HEK293 (cell line): ENCODE results near the gene NXPH4.

Source experiments
- GFI1B ChIP-seq: fragments of 450-650 bp; formaldehyde crosslinking; IDR thresholded peaks from 2 replicates; pipeline ENCODE4 v1.5.1; 2016; ENCODE audit warnings: missing biosample characterization, missing genetic modification characterization
- GLIS2 ChIP-seq: fragments of 450-650 bp; formaldehyde crosslinking; IDR thresholded peaks from 2 replicates; pipeline ENCODE4 v1.5.1; 2016; ENCODE audit warnings: missing biosample characterization, missing genetic modification characterization
- KLF7 ChIP-seq: fragments of 450-650 bp; formaldehyde crosslinking; IDR thresholded peaks from 2 replicates; pipeline ENCODE4 v1.5.1; 2016; ENCODE audit warnings: missing biosample characterization, missing genetic modification characterization, borderline replicate concordance
- REPIN1 ChIP-seq: fragments of 450-650 bp; formaldehyde crosslinking; IDR thresholded peaks from 2 replicates; pipeline ENCODE4 v1.5.1; 2017; ENCODE audit warnings: missing biosample characterization, missing genetic modification characterization, low read depth
- SCRT1 ChIP-seq: fragments of 450-650 bp; formaldehyde crosslinking; IDR thresholded peaks from 2 replicates; pipeline ENCODE4 v1.5.1; 2016; ENCODE audit warnings: missing biosample characterization, missing genetic modification characterization, borderline replicate concordance
- ZBTB21 ChIP-seq: fragments of 450-650 bp; formaldehyde crosslinking; IDR thresholded peaks from 2 replicates; pipeline ENCODE4 v1.5.1; 2017; ENCODE audit warnings: missing biosample characterization, missing genetic modification characterization
- ZFP41 ChIP-seq: fragments of 450-650 bp; formaldehyde crosslinking; IDR thresholded peaks from 2 replicates; pipeline ENCODE4 v1.5.1; 2016; ENCODE audit warnings: missing biosample characterization, missing genetic modification characterization, borderline replicate concordance
- ZIC2 ChIP-seq: fragments of 450-650 bp; formaldehyde crosslinking; IDR thresholded peaks from 2 replicates; pipeline ENCODE4 v1.5.1; 2016; ENCODE audit warnings: missing biosample characterization, missing genetic modification characterization
- ZNF274 ChIP-seq, 2 experiments: fragments of 200-500 bp in 1 of 2; fragments of 450-650 bp in 1 of 2; sonication (Bioruptor generic) in 1 of 2; formaldehyde crosslinking in 1 of 2; IDR thresholded peaks; 2 replicates each; pipeline versions ENCODE4 v1.5.1 to v1.6.1; 2014 to 2016; ENCODE audit warnings: borderline replicate concordance in 1 of 2, inconsistent platforms in 1 of 2, low read length in 1 of 2, missing biosample characterization in 1 of 2, missing genetic modification characterization in 1 of 2
- ZNF416 ChIP-seq: fragments of 450-650 bp; formaldehyde crosslinking; IDR thresholded peaks from 2 replicates; pipeline ENCODE4 v1.5.1; 2016; ENCODE audit warnings: missing biosample characterization, missing genetic modification characterization
- ZNF530 ChIP-seq: fragments of 450-650 bp; formaldehyde crosslinking; IDR thresholded peaks from 2 replicates; pipeline ENCODE4 v1.5.1; 2016; ENCODE audit warnings: low read depth, missing biosample characterization, missing genetic modification characterization
- ZNF596 ChIP-seq: fragments of 450-650 bp; IDR thresholded peaks from 2 replicates; pipeline ENCODE4 v1.5.0; 2018; ENCODE audit warnings: missing biosample characterization, mild to moderate bottlenecking, missing genetic modification characterization, moderate library complexity
- ZNF654 ChIP-seq: fragments of 450-650 bp; formaldehyde crosslinking; IDR thresholded peaks from 2 replicates; pipeline ENCODE4 v1.5.1; 2016; ENCODE audit warnings: low read depth, missing biosample characterization, missing genetic modification characterization
- ZNF677 ChIP-seq: fragments of 450-650 bp; IDR thresholded peaks from 2 replicates; pipeline ENCODE4 v1.5.0; 2018; ENCODE audit warnings: missing biosample characterization, mild to moderate bottlenecking, missing genetic modification characterization, moderate library complexity
- ZNF76 ChIP-seq: fragments of 450-650 bp; formaldehyde crosslinking; IDR thresholded peaks from 2 replicates; pipeline ENCODE4; 2016; ENCODE audit warnings: low read depth, missing biosample characterization, missing genetic modification characterization, borderline replicate concordance
- ZNF830 ChIP-seq: fragments of 450-650 bp; IDR thresholded peaks from 2 replicates; pipeline ENCODE4 v1.5.0; 2018; ENCODE audit warnings: missing biosample characterization, missing genetic modification characterization, low read depth, mild to moderate bottlenecking, moderate library complexity
- ZXDB ChIP-seq: fragments of 450-650 bp; formaldehyde crosslinking; IDR thresholded peaks from 2 replicates; pipeline ENCODE4 v1.5.1; 2016; ENCODE audit warnings: missing biosample characterization, missing genetic modification characterization
- TF ChIP-seq, protein P1 (sequence below): fragments of 450-650 bp; formaldehyde crosslinking; IDR thresholded peaks from 2 replicates; pipeline ENCODE4 v1.5.1; 2017; ENCODE audit warnings: missing biosample characterization, mild to moderate bottlenecking, missing genetic modification characterization, moderate library complexity
- TF ChIP-seq, protein P2 (sequence below): fragments of 450-650 bp; formaldehyde crosslinking; IDR thresholded peaks from 2 replicates; pipeline ENCODE4 v1.5.1; 2016; ENCODE audit warnings: missing biosample characterization, missing genetic modification characterization
- TF ChIP-seq, protein P3 (sequence below): fragments of 450-650 bp; IDR thresholded peaks from 2 replicates; pipeline ENCODE4 v1.5.1; 2018; ENCODE audit warnings: missing biosample characterization, missing genetic modification characterization
- TF ChIP-seq, protein P4 (sequence below): fragments of 450-650 bp; formaldehyde crosslinking; IDR thresholded peaks from 2 replicates; pipeline ENCODE4 v1.5.1; 2016; ENCODE audit warnings: missing biosample characterization, missing genetic modification characterization, low read depth
- TF ChIP-seq, protein P5 (sequence below): fragments of 450-650 bp; formaldehyde crosslinking; optimal IDR thresholded peaks from 2 replicates; pipeline ENCODE3; 2016; ENCODE audit warnings: missing biosample characterization, mild to moderate bottlenecking, missing genetic modification characterization
- TF ChIP-seq, protein P6 (sequence below): fragments of 450-650 bp; formaldehyde crosslinking; IDR thresholded peaks from 2 replicates; pipeline ENCODE4 v1.5.1; 2017; ENCODE audit warnings: missing biosample characterization, missing genetic modification characterization
- TF ChIP-seq, protein P7 (sequence below): fragments of 450-650 bp; formaldehyde crosslinking; IDR thresholded peaks from 2 replicates; pipeline ENCODE4 v1.5.0; 2017; ENCODE audit warnings: missing biosample characterization, missing genetic modification characterization, borderline replicate concordance
- TF ChIP-seq, protein P8 (sequence below): fragments of 450-650 bp; formaldehyde crosslinking; IDR thresholded peaks from 2 replicates; pipeline ENCODE4 v1.5.1; 2016; ENCODE audit warnings: missing biosample characterization, missing genetic modification characterization

The NXPH4 gene

DNA sequence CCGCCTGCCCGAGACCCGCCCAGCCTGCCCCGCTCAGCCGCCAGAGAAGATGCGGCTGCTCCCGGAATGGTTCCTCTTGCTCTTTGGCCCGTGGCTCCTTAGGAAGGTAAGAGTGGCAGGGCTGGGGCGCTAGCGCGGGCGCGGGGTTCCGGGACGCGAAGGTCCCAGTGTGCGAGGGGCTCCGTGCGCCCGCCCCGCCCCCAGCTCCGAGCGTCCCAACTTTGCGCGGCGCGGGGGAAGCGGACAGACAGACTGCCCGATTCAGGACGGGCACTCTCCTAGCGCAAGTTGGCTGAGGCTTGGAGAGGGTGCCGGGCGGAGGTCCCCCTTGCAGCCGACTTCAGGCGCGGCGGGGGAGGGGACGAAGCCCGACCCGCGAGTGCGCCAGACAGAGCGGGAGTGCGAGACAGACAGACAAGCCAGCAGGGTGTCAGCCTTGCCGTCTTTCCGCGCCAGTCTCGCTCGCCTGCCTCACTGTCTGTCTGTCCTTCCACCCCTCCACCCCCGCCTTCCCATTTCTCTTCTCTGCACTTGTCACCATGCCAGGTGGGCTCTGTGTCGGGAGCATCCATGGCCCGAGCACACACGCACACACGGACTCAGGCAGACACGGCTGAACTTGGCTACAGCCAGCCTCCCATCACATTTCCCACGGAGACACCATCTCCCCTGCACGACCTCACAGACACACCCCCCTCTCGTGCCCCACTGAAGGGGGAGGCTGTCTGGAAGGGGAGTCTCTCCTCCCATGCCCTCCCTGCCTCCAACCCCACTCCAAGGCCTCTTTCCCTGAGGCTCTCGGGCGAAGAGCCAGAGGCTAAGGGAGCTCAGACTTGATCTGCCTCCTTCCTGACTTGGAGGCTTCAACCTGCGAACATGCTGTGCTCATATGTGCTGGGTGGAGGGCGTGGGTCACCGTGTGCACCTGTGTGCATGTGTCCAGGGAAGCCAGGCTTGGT, 606 bp downstream of the NXPH4 start (continued):
- TF ChIP-seq, protein P1, sequence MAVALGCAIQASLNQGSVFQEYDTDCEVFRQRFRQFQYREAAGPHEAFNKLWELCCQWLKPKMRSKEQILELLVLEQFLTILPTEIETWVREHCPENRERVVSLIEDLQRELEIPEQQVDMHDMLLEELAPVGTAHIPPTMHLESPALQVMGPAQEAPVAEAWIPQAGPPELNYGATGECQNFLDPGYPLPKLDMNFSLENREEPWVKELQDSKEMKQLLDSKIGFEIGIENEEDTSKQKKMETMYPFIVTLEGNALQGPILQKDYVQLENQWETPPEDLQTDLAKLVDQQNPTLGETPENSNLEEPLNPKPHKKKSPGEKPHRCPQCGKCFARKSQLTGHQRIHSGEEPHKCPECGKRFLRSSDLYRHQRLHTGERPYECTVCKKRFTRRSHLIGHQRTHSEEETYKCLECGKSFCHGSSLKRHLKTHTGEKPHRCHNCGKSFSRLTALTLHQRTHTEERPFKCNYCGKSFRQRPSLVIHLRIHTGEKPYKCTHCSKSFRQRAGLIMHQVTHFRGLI (tag by site-specific recombination) = peak; percentile 43; the same call in 1 of the 2 replicates
- TF ChIP-seq SCRT1 (tag by site-specific recombination) (no peak), ZNF654 (tag by site-specific recombination) (no peak), ZFP41 (tag by site-specific recombination) (no peak), ZNF677 (no peak), KLF7 (no peak), ZBTB21 (tag by site-specific recombination) (no peak), ZNF530 (tag by site-specific recombination) (no peak), ZNF830 (no peak), ZXDB (no peak), ZNF274 (IDR thresholded peaks at IDR 0.05; ENCODE audit: low read length) (no peak), ZNF274 (tag by site-specific recombination; IDR thresholded peaks at IDR 0.05; ENCODE audit: borderline replicate concordance) (no peak), ZNF596 (no peak), ZIC2 (tag by site-specific recombination) (peak; percentile 28; the same call in 1 of the 2 replicates), ZNF76 (tag by site-specific recombination) (peak; percentile 44; the same call in 1 of the 2 replicates), ZNF416 (no peak; the same call in 1 of the 2 replicates), GLIS2 (tag by site-specific recombination) (peak; percentile 94), GFI1B (tag by site-specific recombination) (no peak), REPIN1 (tag by site-specific recombination) (no peak)
- TF ChIP-seq, protein P2, sequence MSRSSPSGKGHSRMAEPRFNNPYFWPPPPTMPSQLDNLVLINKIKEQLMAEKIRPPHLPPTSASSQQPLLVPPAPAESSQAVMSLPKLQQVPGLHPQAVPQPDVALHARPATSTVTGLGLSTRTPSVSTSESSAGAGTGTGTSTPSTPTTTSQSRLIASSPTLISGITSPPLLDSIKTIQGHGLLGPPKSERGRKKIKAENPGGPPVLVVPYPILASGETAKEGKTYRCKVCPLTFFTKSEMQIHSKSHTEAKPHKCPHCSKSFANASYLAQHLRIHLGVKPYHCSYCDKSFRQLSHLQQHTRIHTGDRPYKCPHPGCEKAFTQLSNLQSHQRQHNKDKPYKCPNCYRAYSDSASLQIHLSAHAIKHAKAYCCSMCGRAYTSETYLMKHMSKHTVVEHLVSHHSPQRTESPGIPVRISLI (tag by site-specific recombination) = no peak
- TF ChIP-seq, protein P3, sequence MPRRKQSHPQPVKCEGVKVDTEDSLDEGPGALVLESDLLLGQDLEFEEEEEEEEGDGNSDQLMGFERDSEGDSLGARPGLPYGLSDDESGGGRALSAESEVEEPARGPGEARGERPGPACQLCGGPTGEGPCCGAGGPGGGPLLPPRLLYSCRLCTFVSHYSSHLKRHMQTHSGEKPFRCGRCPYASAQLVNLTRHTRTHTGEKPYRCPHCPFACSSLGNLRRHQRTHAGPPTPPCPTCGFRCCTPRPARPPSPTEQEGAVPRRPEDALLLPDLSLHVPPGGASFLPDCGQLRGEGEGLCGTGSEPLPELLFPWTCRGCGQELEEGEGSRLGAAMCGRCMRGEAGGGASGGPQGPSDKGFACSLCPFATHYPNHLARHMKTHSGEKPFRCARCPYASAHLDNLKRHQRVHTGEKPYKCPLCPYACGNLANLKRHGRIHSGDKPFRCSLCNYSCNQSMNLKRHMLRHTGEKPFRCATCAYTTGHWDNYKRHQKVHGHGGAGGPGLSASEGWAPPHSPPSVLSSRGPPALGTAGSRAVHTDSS (tag by site-specific recombination) = no peak
- TF ChIP-seq, protein P4, sequence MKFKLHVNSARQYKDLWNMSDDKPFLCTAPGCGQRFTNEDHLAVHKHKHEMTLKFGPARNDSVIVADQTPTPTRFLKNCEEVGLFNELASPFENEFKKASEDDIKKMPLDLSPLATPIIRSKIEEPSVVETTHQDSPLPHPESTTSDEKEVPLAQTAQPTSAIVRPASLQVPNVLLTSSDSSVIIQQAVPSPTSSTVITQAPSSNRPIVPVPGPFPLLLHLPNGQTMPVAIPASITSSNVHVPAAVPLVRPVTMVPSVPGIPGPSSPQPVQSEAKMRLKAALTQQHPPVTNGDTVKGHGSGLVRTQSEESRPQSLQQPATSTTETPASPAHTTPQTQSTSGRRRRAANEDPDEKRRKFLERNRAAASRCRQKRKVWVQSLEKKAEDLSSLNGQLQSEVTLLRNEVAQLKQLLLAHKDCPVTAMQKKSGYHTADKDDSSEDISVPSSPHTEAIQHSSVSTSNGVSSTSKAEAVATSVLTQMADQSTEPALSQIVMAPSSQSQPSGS (tag by site-specific recombination) = no peak
- TF ChIP-seq, protein P5, sequence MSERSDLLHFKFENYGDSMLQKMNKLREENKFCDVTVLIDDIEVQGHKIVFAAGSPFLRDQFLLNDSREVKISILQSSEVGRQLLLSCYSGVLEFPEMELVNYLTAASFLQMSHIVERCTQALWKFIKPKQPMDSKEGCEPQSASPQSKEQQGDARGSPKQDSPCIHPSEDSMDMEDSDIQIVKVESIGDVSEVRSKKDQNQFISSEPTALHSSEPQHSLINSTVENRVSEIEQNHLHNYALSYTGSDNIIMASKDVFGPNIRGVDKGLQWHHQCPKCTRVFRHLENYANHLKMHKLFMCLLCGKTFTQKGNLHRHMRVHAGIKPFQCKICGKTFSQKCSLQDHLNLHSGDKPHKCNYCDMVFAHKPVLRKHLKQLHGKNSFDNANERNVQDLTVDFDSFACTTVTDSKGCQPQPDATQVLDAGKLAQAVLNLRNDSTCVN (tag by site-specific recombination) = peak; percentile 87
- TF ChIP-seq, protein P6, sequence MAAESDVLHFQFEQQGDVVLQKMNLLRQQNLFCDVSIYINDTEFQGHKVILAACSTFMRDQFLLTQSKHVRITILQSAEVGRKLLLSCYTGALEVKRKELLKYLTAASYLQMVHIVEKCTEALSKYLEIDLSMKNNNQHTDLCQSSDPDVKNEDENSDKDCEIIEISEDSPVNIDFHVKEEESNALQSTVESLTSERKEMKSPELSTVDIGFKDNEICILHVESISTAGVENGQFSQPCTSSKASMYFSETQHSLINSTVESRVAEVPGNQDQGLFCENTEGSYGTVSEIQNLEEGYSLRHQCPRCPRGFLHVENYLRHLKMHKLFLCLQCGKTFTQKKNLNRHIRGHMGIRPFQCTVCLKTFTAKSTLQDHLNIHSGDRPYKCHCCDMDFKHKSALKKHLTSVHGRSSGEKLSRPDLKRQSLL (tag by site-specific recombination) = no peak
- TF ChIP-seq, protein P7, sequence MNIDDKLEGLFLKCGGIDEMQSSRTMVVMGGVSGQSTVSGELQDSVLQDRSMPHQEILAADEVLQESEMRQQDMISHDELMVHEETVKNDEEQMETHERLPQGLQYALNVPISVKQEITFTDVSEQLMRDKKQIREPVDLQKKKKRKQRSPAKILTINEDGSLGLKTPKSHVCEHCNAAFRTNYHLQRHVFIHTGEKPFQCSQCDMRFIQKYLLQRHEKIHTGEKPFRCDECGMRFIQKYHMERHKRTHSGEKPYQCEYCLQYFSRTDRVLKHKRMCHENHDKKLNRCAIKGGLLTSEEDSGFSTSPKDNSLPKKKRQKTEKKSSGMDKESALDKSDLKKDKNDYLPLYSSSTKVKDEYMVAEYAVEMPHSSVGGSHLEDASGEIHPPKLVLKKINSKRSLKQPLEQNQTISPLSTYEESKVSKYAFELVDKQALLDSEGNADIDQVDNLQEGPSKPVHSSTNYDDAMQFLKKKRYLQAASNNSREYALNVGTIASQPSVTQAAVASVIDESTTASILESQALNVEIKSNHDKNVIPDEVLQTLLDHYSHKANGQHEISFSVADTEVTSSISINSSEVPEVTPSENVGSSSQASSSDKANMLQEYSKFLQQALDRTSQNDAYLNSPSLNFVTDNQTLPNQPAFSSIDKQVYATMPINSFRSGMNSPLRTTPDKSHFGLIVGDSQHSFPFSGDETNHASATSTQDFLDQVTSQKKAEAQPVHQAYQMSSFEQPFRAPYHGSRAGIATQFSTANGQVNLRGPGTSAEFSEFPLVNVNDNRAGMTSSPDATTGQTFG (tag by site-specific recombination) = no peak
- TF ChIP-seq, protein P8, sequence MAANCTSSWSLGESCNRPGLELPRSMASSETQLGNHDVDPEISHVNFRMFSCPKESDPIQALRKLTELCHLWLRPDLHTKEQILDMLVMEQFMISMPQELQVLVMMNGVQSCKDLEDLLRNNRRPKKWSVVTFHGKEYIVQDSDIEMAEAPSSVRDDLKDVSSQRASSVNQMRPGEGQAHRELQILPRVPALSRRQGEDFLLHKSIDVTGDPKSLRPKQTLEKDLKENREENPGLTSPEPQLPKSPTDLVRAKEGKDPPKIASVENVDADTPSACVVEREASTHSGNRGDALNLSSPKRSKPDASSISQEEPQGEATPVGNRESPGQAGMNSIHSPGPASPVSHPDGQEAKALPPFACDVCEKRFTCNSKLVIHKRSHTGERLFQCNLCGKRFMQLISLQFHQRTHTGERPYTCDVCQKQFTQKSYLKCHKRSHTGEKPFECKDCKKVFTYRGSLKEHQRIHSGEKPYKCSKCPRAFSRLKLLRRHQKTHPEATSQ = no peak
